Type B pancreatic cell (in vitro differentiated cells): ENCODE measurements around the gene CST5. TPM values are rescaled to one million over a fixed set of nuclear protein-coding genes. Genes with fewer than 3 reads are reported as not detected.

Experiments
- DNase-seq: peaks from one replicate; pipeline ENCODE4 v3.0.0; 2021; ENCODE audit warnings: mixed read lengths; ENCODE audit not compliant: unreplicated experiment; ENCODE audit errors: extremely low spot score
- H3K27ac Mint-ChIP-seq: 2 replicates; pipeline ENCODE4 v1.8.0; 2021; ENCODE audit warnings: mild to moderate bottlenecking, mixed read lengths
- H3K27me3 Mint-ChIP-seq: 2 replicates; pipeline ENCODE4 v1.8.0; 2021; ENCODE audit warnings: mixed read lengths
- H3K36me3 Mint-ChIP-seq: 2 replicates; pipeline ENCODE4 v1.8.0; 2021; ENCODE audit warnings: mixed read lengths
- H3K4me1 Mint-ChIP-seq: one replicate; pipeline ENCODE4 v1.8.0; 2021; ENCODE audit warnings: mixed read lengths; ENCODE audit not compliant: unreplicated experiment
- H3K4me3 Mint-ChIP-seq: 2 replicates; pipeline ENCODE4 v1.8.0; 2021; ENCODE audit warnings: mild to moderate bottlenecking, mixed read lengths
- H3K9me3 Mint-ChIP-seq: 2 replicates; pipeline ENCODE4 v1.8.0; 2021; ENCODE audit warnings: mixed read lengths
- CTCF ChIP-seq: fragments of 200-600 bp; sonication (generic); conservative IDR thresholded peaks from 2 replicates; pipeline ENCODE4 v1.5.0; 2021; ENCODE audit warnings: antibody characterized with exemption, mild to moderate bottlenecking
- long read RNA-seq: library from polyadenylated mRNA; unstranded; transcript quantifications from one replicate; pipeline ENCODE4 v2.0.0, GENCODE V29; 2020
- total RNA-seq: library from RNA; stranded (reverse); gene quantifications from 2 replicates; pipeline ENCODE4 v1.2.1, GENCODE V29; 2021; ENCODE audit warnings: low replicate concordance

The CST5 gene
- 0.79 TPM in 1 of 2 replicates, not detected in the other for total RNA-seq
- long read RNA-seq: 0 reads

- Mint-ChIP-seq H3K36me3 (no peaks in the 10 kb centered on the region), H3K4me1 (peaks cover 11% of the 10 kb centered on the region), H3K9me3 (peaks cover 2% of the 10 kb centered on the region), H3K4me3 (no peak within 1 kb of the TSS), H3K27ac (no peak within 1 kb of the TSS), H3K27me3 (peaks cover 2% of the 10 kb centered on the region)
- no peak for TF ChIP-seq CTCF
- DNase-seq: no peak
These were observed at the start of gene CST5 for GRCh38 chr20:23879328-23879798. TSS of gene CST5 (minus strand) at chr20:23879748. CDS start at chr20:23879676, 72 bp downstream.

GRCh38 chr20:23928788-23929187 is 49.2 kb upstream of the CST5 start:
- peaks cover 3% of the 10 kb centered on the region for H3K27me3 Mint-ChIP-seq
- no peak overlapping the region for H3K4me3 Mint-ChIP-seq
- H3K4me1 Mint-ChIP-seq: no peaks in the 10 kb centered on the region
- H3K9me3 Mint-ChIP-seq: no peaks in the 10 kb centered on the region
- H3K27ac Mint-ChIP-seq: no peak overlapping the region
- no peak for DNase-seq
- no peak for TF ChIP-seq CTCF
- H3K36me3 Mint-ChIP-seq: no peaks in the 10 kb centered on the region

GRCh38 chr20:23928353-23928752 is 48.8 kb upstream of the CST5 start:
- no peak overlapping the region for H3K27ac Mint-ChIP-seq
- no peaks in the 10 kb centered on the region for H3K36me3 Mint-ChIP-seq
- peaks cover 3% of the 10 kb centered on the region for H3K27me3 Mint-ChIP-seq
- no peak for DNase-seq
- H3K9me3 Mint-ChIP-seq: no peaks in the 10 kb centered on the region
- TF ChIP-seq CTCF: no peak
- no peaks in the 10 kb centered on the region for H3K4me1 Mint-ChIP-seq
- H3K4me3 Mint-ChIP-seq: no peak overlapping the region

GRCh38 chr20:23926944-23927872 is 47.7 kb upstream of the CST5 start:
- Mint-ChIP-seq H3K27ac (no peak overlapping the region), H3K9me3 (no peaks in the 10 kb centered on the region), H3K27me3 (peaks cover 3% of the 10 kb centered on the region), H3K4me3 (no peak overlapping the region), H3K36me3 (no peaks in the 10 kb centered on the region), H3K4me1 (no peaks in the 10 kb centered on the region)
- no peak for DNase-seq
- no peak for TF ChIP-seq CTCF

- H3K27me3 Mint-ChIP-seq: peaks cover 3% of the 10 kb centered on the region
- no peaks in the 10 kb centered on the region for H3K4me1 Mint-ChIP-seq
- H3K36me3 Mint-ChIP-seq: no peaks in the 10 kb centered on the region
- TF ChIP-seq CTCF: no peak
- H3K27ac Mint-ChIP-seq: no peak overlapping the region
- DNase-seq: no peak
- H3K4me3 Mint-ChIP-seq: no peak overlapping the region
- no peaks in the 10 kb centered on the region for H3K9me3 Mint-ChIP-seq
These were observed 47.0 kb upstream of the CST5 start for GRCh38 chr20:23926526-23926880.
